Measurements from ENCODE around the gene FBRSL1.

Gene FBRSL1

DNA sequence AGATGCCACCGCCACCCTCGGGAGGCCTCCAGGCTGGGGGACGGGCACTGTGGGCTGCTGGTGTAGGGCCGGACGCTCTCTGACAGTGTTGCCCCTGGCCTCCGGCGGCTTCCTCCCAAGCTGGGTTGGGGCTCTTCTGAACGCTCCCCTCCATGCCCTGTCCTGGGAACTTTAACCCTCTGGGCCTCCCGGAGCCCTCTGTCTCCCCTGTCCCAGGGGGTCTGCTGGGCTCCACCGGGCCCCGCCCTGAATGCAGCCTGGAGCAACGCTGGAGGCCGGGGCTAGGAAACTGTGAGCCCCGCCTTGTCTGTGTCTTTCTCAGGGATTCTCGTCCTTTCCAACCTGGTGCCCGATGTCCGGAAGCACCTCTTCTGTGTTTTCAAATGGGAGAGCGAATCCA, 45.7 kb upstream of the FBRSL1 start:
- TF ChIP-seq, protein P1, sequence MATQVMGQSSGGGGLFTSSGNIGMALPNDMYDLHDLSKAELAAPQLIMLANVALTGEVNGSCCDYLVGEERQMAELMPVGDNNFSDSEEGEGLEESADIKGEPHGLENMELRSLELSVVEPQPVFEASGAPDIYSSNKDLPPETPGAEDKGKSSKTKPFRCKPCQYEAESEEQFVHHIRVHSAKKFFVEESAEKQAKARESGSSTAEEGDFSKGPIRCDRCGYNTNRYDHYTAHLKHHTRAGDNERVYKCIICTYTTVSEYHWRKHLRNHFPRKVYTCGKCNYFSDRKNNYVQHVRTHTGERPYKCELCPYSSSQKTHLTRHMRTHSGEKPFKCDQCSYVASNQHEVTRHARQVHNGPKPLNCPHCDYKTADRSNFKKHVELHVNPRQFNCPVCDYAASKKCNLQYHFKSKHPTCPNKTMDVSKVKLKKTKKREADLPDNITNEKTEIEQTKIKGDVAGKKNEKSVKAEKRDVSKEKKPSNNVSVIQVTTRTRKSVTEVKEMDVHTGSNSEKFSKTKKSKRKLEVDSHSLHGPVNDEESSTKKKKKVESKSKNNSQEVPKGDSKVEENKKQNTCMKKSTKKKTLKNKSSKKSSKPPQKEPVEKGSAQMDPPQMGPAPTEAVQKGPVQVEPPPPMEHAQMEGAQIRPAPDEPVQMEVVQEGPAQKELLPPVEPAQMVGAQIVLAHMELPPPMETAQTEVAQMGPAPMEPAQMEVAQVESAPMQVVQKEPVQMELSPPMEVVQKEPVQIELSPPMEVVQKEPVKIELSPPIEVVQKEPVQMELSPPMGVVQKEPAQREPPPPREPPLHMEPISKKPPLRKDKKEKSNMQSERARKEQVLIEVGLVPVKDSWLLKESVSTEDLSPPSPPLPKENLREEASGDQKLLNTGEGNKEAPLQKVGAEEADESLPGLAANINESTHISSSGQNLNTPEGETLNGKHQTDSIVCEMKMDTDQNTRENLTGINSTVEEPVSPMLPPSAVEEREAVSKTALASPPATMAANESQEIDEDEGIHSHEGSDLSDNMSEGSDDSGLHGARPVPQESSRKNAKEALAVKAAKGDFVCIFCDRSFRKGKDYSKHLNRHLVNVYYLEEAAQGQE (IDR thresholded peaks at IDR 0.05; ENCODE audit: insufficient replicate concordance, low read depth): no peak
- TF ChIP-seq GABPA (IDR thresholded peaks at IDR 0.05; ENCODE audit: low read depth) (no peak), SPI1 (IDR thresholded peaks at IDR 0.05; ENCODE audit: borderline replicate concordance, low read depth) (no peak), POLR2AphosphoS5 (IDR thresholded peaks at IDR 0.05; ENCODE audit: low read depth) (no peak)
- TF ChIP-seq, protein P2, sequence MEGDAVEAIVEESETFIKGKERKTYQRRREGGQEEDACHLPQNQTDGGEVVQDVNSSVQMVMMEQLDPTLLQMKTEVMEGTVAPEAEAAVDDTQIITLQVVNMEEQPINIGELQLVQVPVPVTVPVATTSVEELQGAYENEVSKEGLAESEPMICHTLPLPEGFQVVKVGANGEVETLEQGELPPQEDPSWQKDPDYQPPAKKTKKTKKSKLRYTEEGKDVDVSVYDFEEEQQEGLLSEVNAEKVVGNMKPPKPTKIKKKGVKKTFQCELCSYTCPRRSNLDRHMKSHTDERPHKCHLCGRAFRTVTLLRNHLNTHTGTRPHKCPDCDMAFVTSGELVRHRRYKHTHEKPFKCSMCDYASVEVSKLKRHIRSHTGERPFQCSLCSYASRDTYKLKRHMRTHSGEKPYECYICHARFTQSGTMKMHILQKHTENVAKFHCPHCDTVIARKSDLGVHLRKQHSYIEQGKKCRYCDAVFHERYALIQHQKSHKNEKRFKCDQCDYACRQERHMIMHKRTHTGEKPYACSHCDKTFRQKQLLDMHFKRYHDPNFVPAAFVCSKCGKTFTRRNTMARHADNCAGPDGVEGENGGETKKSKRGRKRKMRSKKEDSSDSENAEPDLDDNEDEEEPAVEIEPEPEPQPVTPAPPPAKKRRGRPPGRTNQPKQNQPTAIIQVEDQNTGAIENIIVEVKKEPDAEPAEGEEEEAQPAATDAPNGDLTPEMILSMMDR (IDR thresholded peaks at IDR 0.05; ENCODE audit: insufficient read depth, low read length): no peak
- DNase-seq (ENCODE audit: low read depth in 1 of 2, low spot score in 1 of 2): no peak
- H3K4me3 ChIP-seq (replicated peaks; ENCODE audit: insufficient read depth, low read length): no peak overlapping the region
- H3K27ac ChIP-seq (replicated peaks): peak overlapping the region; percentile 90
- no peaks in the 10 kb centered on the region for H3K27me3 ChIP-seq (ENCODE audit: insufficient read depth, poor library complexity, severe bottlenecking)

DNA sequence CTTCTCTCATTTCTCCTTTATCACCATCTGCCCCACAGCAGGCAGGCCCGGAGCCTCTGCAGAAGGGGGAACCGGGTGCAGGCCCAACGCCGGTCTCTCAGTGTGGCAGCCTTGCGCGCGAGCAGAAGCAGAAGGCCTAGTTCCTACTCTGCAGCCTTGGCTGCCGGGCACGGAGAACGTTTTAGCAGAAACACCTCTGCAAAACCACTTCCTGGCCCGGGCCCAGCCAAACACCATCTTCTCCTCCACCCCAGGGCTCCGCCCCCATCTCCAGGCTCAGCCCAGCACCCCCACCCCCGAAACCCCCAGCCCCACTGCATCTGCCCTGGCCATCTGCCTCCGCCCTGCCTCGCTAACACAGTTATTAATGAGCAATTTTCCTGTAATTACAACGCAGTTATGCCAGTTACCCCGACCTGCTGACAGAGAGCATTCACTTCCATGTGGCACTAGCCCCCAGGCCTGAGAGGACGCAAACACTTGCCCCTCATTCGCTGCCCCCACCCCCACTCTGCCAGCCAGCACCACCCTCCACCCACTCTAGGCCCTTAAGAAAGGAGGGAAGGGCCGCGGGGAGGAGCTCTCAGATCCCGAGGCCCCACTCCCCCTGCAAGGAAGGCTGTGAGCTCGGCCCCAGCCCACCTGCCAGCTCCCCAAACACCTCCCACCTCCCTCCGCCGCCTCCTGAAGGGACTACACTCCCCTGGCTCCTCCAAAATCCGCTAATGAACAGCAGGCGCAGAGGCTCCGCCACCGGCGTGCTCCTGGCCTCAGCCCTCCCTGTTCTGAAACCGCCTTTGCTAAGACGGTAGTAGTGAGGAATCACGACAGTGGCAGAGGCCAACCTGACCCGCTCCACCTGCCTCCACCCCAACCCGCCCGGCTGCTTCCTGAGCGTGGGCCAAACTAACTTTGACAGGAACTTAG, 44.7 kb upstream of the FBRSL1 start:
- Histone ChIP-seq H3K27me3 (ENCODE audit: insufficient read depth, poor library complexity, severe bottlenecking) (no peaks in the 10 kb centered on the region), H3K4me3 (replicated peaks; ENCODE audit: insufficient read depth, low read length) (peak overlapping the region; percentile 50), H3K27ac (replicated peaks) (peak overlapping the region; percentile 90)
- DNase-seq (ENCODE audit: low read depth in 1 of 2, low spot score in 1 of 2): peak in 1 of 2 experiments; percentile 94
- TF ChIP-seq, protein P2 (IDR thresholded peaks at IDR 0.05; ENCODE audit: insufficient read depth, low read length): no peak
- TF ChIP-seq GABPA (IDR thresholded peaks at IDR 0.05; ENCODE audit: low read depth) (peak; percentile 77), SPI1 (IDR thresholded peaks at IDR 0.05; ENCODE audit: borderline replicate concordance, low read depth) (peak; percentile 48; the same call in 1 of the 2 replicates), POLR2AphosphoS5 (IDR thresholded peaks at IDR 0.05; ENCODE audit: low read depth) (peak; percentile 57; the same call in 1 of the 2 replicates)
- TF ChIP-seq, protein P1 (IDR thresholded peaks at IDR 0.05; ENCODE audit: insufficient replicate concordance, low read depth): peak; percentile 18

DNA sequence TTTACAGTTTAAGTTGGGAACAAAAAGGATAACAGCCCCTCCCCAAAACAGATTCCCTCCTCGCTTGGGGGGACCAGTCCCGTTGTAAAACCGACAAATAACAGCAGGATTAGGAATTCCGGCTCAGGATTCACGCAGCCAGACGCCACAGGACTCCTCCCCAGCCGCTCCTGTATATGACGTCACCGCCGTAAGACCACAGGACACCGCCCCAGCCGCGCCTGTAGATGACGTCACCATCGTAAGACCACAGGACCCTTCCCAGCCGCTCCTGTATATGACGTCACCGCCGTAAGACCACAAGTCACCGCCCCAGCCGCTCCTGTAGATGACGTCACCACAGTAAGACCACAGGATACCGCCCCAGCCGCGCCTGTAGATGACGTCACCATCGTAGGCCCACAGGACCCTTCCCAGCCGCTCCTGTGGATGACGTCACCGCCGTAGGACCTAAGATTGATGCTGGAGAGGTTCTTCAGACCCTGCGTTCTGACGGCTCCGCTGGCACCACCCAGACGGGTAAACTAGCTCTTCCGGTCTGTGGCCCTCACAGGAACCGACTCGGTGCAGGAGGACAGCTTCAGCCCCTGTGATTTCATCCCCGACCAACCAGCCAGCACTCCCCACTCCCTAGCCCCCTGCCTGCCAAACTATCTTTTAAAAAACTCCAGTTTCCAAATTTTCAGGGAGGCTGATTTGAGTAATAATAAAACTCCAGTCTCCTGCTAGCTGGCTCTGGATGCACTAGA, 43.9 kb upstream of the FBRSL1 start:
- Histone ChIP-seq H3K27ac (replicated peaks) (peak overlapping the region; percentile 90), H3K27me3 (ENCODE audit: insufficient read depth, poor library complexity, severe bottlenecking) (peaks cover 7% of the 10 kb centered on the region), H3K4me3 (replicated peaks; ENCODE audit: insufficient read depth, low read length) (peak overlapping the region; percentile 50)
- no peak for TF ChIP-seq POLR2AphosphoS5 (IDR thresholded peaks at IDR 0.05; ENCODE audit: low read depth)
- DNase-seq (ENCODE audit: low read depth in 1 of 2, low spot score in 1 of 2): peak; percentile 88 to 89

Measured in HL-60 (cell line).